G401.6 (cell line): ENCODE results near the gene NDUFAF3.

Experiments used
- FAIRE-seq: peaks from 2 replicates; lab custom pipeline; 2012; peaks lifted over from hg19 to GRCh38; lab: Jason Lieb, UNC

NDUFAF3 gene

GRCh38 chr3:49019941-49020329, 2.0 kb upstream of the NDUFAF3 start:
- FAIRE-seq: no peak

- no peak for FAIRE-seq
These were observed 1.4 kb upstream of the NDUFAF3 start for GRCh38 chr3:49020330-49021212.

- peak; percentile 97 for FAIRE-seq
These were observed 608 bp upstream of the NDUFAF3 start for GRCh38 chr3:49021213-49021812.

- no peak for FAIRE-seq
These were observed 809 bp downstream of the NDUFAF3 start for GRCh38 chr3:49022688-49023171.

- no peak for FAIRE-seq
These were observed 1.9 kb downstream of the NDUFAF3 start for GRCh38 chr3:49023775-49024174.

- FAIRE-seq: no peak
These were observed 2.5 kb downstream of the NDUFAF3 start for GRCh38 chr3:49024449-49024848.

- FAIRE-seq: no peak
These were observed 3.3 kb downstream of the NDUFAF3 start for GRCh38 chr3:49025005-49025792.

GRCh38 chr3:49025793-49026520, 4.0 kb downstream of the NDUFAF3 start:
- FAIRE-seq: no peak

GRCh38 chr3:49026536-49026935, 4.6 kb downstream of the NDUFAF3 start:
- no peak for FAIRE-seq

- FAIRE-seq: no peak
These were observed 5.7 kb downstream of the NDUFAF3 start for GRCh38 chr3:49027634-49028033.

- FAIRE-seq: no peak
These were observed 6.4 kb downstream of the NDUFAF3 start for GRCh38 chr3:49028298-49028672.

GRCh38 chr3:49028673-49029562, 7.0 kb downstream of the NDUFAF3 start, which contains the start of gene IMPDH2:
TSS of gene IMPDH2 (minus strand) at chr3:49029398. CDS start at chr3:49029350, 48 bp downstream.
- FAIRE-seq: peak; percentile 87

GRCh38 chr3:49029563-49029884, 7.6 kb downstream of the NDUFAF3 start:
- FAIRE-seq: no peak

GRCh38 chr3:49030321-49030720, 8.4 kb downstream of the NDUFAF3 start:
- no peak for FAIRE-seq

GRCh38 chr3:49032646-49033304, 10.9 kb downstream of the NDUFAF3 start:
- FAIRE-seq: no peak

- FAIRE-seq: no peak
These were observed 12.7 kb downstream of the NDUFAF3 start for GRCh38 chr3:49034650-49035049.

- FAIRE-seq: no peak
These were observed 13.4 kb downstream of the NDUFAF3 start for GRCh38 chr3:49035281-49035680.

- no peak for FAIRE-seq
These were observed 31.6 kb downstream of the NDUFAF3 start for GRCh38 chr3:49053543-49053942.

GRCh38 chr3:49054344-49054862, 32.5 kb downstream of the NDUFAF3 start:
- no peak for FAIRE-seq

- FAIRE-seq: no peak
These were observed 35.3 kb downstream of the NDUFAF3 start for GRCh38 chr3:49057268-49057667.
